A549 (cell line): ENCODE measurements around the gene ARHGAP44.

Experiments
- BHLHE40 ChIP-seq: IDR thresholded peaks from 2 replicates; pipeline ENCODE4 v1.6.1; 2012; ENCODE audit warnings: low read depth, low read length, inconsistent platforms
- CBX2 ChIP-seq: fragments of 200-600 bp; sonication (generic); IDR thresholded peaks from 2 replicates; pipeline ENCODE4 v1.6.1; 2016; ENCODE audit warnings: low read depth, mild to moderate bottlenecking, borderline replicate concordance
- CEBPB ChIP-seq, 2 experiments: fragments of >200 bp in 1 of 2; sonication (Bioruptor Twin) in 1 of 2; formaldehyde crosslinking in 1 of 2; IDR thresholded peaks; 2 replicates each; pipeline ENCODE4 v1.6.1; 2012 to 2016
- EHF ChIP-seq: fragments of 250-450 bp; sonication (Bioruptor Pico); IDR thresholded peaks from 2 replicates; pipeline ENCODE4 v1.5.0; 2020; ENCODE audit warnings: mild to moderate bottlenecking
- HDAC2 ChIP-seq: fragments of 200-600 bp; sonication (generic); IDR thresholded peaks from 2 replicates; pipeline ENCODE4 v1.6.1; 2016
- MAFK ChIP-seq: fragments of 450-650 bp; IDR thresholded peaks from 2 replicates; pipeline ENCODE4 v1.6.1; 2014; ENCODE audit not compliant: partially characterized antibody
- NPAS2 ChIP-seq: fragments of 250-450 bp; sonication (Bioruptor Pico); IDR thresholded peaks from 2 replicates; pipeline ENCODE4 v1.8.0; 2022; ENCODE audit warnings: mild to moderate bottlenecking, moderate library complexity, borderline replicate concordance
- POLR2A ChIP-seq: IDR thresholded peaks from 2 replicates; pipeline ENCODE4 v1.6.1; 2012; ENCODE audit warnings: mild to moderate bottlenecking, low read length
- SREBF2 ChIP-seq: fragments of 450-650 bp; IDR thresholded peaks from 2 replicates; pipeline ENCODE4 v1.6.1; 2014; ENCODE audit warnings: mild to moderate bottlenecking, moderate library complexity
- ZNF302 ChIP-seq: fragments of 250-450 bp; sonication (Bioruptor Pico); IDR thresholded peaks from 2 replicates; pipeline ENCODE4 v1.9.0; 2021; ENCODE audit warnings: inconsistent platforms, mild to moderate bottlenecking, moderate library complexity
- TF ChIP-seq, protein P1 (sequence below): fragments of >200 bp; sonication (Bioruptor Twin); formaldehyde crosslinking; IDR thresholded peaks from 3 replicates; pipeline ENCODE4 v1.5.1; 2016
- TF ChIP-seq, protein P2 (sequence below): IDR thresholded peaks from 2 replicates; pipeline ENCODE4 v1.6.1; 2012

DNA sequence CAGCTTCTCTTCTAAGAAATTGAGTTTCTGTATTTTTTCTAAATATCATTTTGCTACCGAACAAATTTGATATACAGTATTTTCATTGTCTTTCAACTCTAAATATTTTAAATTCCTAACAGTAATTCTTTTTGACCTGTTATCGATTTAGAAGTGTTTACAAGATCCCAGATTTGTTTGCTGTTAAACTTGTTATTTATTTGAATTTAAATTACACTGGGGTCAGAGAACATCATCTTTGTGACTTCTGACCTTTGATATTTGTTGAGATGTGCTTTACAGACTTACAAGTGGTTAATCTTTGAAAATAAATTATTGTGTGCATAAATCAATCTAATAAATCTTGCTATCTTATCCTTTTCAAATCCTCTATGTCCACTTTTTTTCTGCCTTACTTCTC, 94.2 kb downstream of the ARHGAP44 start:
- TF ChIP-seq, protein P1, sequence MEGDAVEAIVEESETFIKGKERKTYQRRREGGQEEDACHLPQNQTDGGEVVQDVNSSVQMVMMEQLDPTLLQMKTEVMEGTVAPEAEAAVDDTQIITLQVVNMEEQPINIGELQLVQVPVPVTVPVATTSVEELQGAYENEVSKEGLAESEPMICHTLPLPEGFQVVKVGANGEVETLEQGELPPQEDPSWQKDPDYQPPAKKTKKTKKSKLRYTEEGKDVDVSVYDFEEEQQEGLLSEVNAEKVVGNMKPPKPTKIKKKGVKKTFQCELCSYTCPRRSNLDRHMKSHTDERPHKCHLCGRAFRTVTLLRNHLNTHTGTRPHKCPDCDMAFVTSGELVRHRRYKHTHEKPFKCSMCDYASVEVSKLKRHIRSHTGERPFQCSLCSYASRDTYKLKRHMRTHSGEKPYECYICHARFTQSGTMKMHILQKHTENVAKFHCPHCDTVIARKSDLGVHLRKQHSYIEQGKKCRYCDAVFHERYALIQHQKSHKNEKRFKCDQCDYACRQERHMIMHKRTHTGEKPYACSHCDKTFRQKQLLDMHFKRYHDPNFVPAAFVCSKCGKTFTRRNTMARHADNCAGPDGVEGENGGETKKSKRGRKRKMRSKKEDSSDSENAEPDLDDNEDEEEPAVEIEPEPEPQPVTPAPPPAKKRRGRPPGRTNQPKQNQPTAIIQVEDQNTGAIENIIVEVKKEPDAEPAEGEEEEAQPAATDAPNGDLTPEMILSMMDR = no peak
- TF ChIP-seq SREBF2 (no peak), CEBPB (IDR thresholded peaks at IDR 0.05) (no peak), CBX2 (no peak), ZNF302 (no peak), POLR2A (no peak), EHF (CRISPR knock-in tag) (no peak), HDAC2 (no peak), MAFK (no peak), NPAS2 (CRISPR knock-in tag) (no peak), BHLHE40 (no peak)
- TF ChIP-seq, protein P2, sequence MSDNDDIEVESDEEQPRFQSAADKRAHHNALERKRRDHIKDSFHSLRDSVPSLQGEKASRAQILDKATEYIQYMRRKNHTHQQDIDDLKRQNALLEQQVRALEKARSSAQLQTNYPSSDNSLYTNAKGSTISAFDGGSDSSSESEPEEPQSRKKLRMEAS = no peak
